GM12891 (cell line): ENCODE measurements around the gene CPM.

Experiments used
- PAX5 ChIP-seq: IDR thresholded peaks from 2 replicates; pipeline ENCODE4 v1.6.1; 2011; ENCODE audit warnings: low read length, moderate library complexity, mild to moderate bottlenecking; ENCODE audit not compliant: insufficient read depth, severe bottlenecking
- POLR2A ChIP-seq: IDR thresholded peaks from 2 replicates; pipeline ENCODE4 v1.6.1; 2011; ENCODE audit warnings: low read depth, low read length, control low read depth
- POLR2AphosphoS5 ChIP-seq: IDR thresholded peaks from 2 replicates; pipeline ENCODE4 v1.6.1; 2011; ENCODE audit warnings: low read depth, low read length, control low read depth
- POU2F2 ChIP-seq: IDR thresholded peaks from 2 replicates; pipeline ENCODE4 v1.6.1; 2011; ENCODE audit warnings: low read depth, mild to moderate bottlenecking, control low read depth, low read length, moderate library complexity
- SPI1 ChIP-seq: IDR thresholded peaks from 2 replicates; pipeline ENCODE4 v1.6.1; 2011; ENCODE audit warnings: low read depth, low read length, control low read depth
- TAF1 ChIP-seq: IDR thresholded peaks from 2 replicates; pipeline ENCODE4 v1.6.1; 2011; ENCODE audit warnings: low read depth, low read length, control low read depth

- TF ChIP-seq POLR2A (no peak), POLR2AphosphoS5 (no peak), PAX5 (no peak), POU2F2 (no peak), SPI1 (no peak), TAF1 (no peak)
Measured at GRCh38 chr12:68940731-68941130, 7.8 kb upstream of the CPM start.
